ENCODE results near the gene MEGF11.

- TF ChIP-seq CTCF (IDR thresholded peaks at IDR 0.05), result peak in 5 of 6 experiments; percentile 33 to 61 (median 42)
- TF ChIP-seq POLR2A (IDR thresholded peaks at IDR 0.05), result no peak
Measured at GRCh38 chr15:66287461-66288057, 34.0 kb upstream of the MEGF11 start.

Data from Peyer's patch (tissue), 4 donors.